AG09309 (cell line): ENCODE results near the gene LRPAP1.

Experiments
- DNase-seq: peaks from one replicate; pipeline ENCODE4 v3.0.0-alpha.2; 2010; ENCODE audit warnings: low read depth
- H3K4me3 ChIP-seq: 2 replicates; pipeline ENCODE4 v1.5.1; 2011; ENCODE audit warnings: mild to moderate bottlenecking, low read depth, low read length, moderate library complexity; ENCODE audit not compliant: control insufficient read depth
- CTCF ChIP-seq: IDR thresholded peaks from 2 replicates; pipeline ENCODE4 v1.5.1; 2011; ENCODE audit warnings: mild to moderate bottlenecking, low read depth, low read length, inconsistent platforms; ENCODE audit not compliant: insufficient read depth, control insufficient read depth; ENCODE audit errors: missing control alignments

LRPAP1 gene

GRCh38 chr4:3533423-3533820, 1.2 kb upstream of the LRPAP1 start:
- no peak for DNase-seq
- H3K4me3 ChIP-seq = no peak overlapping the region
- no peak for TF ChIP-seq CTCF

- no peak for TF ChIP-seq CTCF
- peak overlapping the region; percentile 37 for H3K4me3 ChIP-seq
- DNase-seq = no peak
These were observed 665 bp upstream of the LRPAP1 start for GRCh38 chr4:3532751-3533422.

GRCh38 chr4:3531318-3531878, 824 bp downstream of the LRPAP1 start:
- TF ChIP-seq CTCF = no peak
- H3K4me3 ChIP-seq = peak overlapping the region; percentile 64
- no peak for DNase-seq

- TF ChIP-seq CTCF = no peak
- H3K4me3 ChIP-seq = peak overlapping the region; percentile 64
- DNase-seq = no peak
These were observed 1.5 kb downstream of the LRPAP1 start for GRCh38 chr4:3530663-3531254.

GRCh38 chr4:3530051-3530450, 2.2 kb downstream of the LRPAP1 start:
- TF ChIP-seq CTCF = no peak
- no peak overlapping the region for H3K4me3 ChIP-seq
- no peak for DNase-seq

GRCh38 chr4:3529363-3529762, 2.9 kb downstream of the LRPAP1 start:
- H3K4me3 ChIP-seq = no peak overlapping the region
- DNase-seq = no peak
- no peak for TF ChIP-seq CTCF
